ENCODE results near the gene OR4F6.

OR4F6 gene

DNA sequence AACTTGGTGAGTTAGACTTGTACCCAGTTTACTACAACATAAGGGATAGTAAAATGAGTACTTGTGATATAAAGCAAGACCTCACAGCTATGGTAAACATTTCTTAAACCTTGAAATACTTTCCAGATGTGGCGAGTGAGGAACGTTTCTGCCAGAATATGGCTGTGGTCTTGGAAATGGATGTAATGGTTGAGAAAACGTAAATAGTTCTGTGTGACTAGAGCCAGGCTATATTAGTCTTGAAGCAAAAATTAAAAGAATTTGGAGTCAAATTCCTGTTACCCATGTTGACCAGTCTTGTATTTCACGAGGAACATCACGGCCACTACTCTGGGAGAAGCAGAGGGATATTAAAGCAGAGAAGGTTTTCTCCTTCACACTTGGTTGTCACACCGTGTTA, 23.9 kb downstream of the OR4F6 start:
- H3K4me3 ChIP-seq (ENCODE audit: low read depth, low read length): no peak overlapping the region
- TF ChIP-seq, protein P1, sequence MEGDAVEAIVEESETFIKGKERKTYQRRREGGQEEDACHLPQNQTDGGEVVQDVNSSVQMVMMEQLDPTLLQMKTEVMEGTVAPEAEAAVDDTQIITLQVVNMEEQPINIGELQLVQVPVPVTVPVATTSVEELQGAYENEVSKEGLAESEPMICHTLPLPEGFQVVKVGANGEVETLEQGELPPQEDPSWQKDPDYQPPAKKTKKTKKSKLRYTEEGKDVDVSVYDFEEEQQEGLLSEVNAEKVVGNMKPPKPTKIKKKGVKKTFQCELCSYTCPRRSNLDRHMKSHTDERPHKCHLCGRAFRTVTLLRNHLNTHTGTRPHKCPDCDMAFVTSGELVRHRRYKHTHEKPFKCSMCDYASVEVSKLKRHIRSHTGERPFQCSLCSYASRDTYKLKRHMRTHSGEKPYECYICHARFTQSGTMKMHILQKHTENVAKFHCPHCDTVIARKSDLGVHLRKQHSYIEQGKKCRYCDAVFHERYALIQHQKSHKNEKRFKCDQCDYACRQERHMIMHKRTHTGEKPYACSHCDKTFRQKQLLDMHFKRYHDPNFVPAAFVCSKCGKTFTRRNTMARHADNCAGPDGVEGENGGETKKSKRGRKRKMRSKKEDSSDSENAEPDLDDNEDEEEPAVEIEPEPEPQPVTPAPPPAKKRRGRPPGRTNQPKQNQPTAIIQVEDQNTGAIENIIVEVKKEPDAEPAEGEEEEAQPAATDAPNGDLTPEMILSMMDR (IDR thresholded peaks at IDR 0.05; ENCODE audit: low read depth, low read length, missing control alignments): no peak
- DNase-seq (ENCODE audit: low read depth): no peak
- in situ Hi-C loops (cut with HindIII; ENCODE audit: low sequenced_read_pairs): no loop called here

- no peak overlapping the region for H3K4me3 ChIP-seq (ENCODE audit: low read depth, low read length)
- DNase-seq (ENCODE audit: low read depth): no peak
- TF ChIP-seq, protein P1 (IDR thresholded peaks at IDR 0.05; ENCODE audit: low read depth, low read length, missing control alignments): no peak
- in situ Hi-C loops (cut with HindIII; ENCODE audit: low sequenced_read_pairs): no loop called here
These were observed 25.5 kb downstream of the OR4F6 start for GRCh38 chr15:101828774-101829173.

GRCh38 chr15:101841656-101842055, 38.3 kb downstream of the OR4F6 start:
- no peak overlapping the region for H3K4me3 ChIP-seq (ENCODE audit: low read depth, low read length)
- in situ Hi-C loops (cut with HindIII; ENCODE audit: low sequenced_read_pairs): no loop called here
- DNase-seq (ENCODE audit: low read depth): no peak
- TF ChIP-seq, protein P1 (IDR thresholded peaks at IDR 0.05; ENCODE audit: low read depth, low read length, missing control alignments): no peak

DNA sequence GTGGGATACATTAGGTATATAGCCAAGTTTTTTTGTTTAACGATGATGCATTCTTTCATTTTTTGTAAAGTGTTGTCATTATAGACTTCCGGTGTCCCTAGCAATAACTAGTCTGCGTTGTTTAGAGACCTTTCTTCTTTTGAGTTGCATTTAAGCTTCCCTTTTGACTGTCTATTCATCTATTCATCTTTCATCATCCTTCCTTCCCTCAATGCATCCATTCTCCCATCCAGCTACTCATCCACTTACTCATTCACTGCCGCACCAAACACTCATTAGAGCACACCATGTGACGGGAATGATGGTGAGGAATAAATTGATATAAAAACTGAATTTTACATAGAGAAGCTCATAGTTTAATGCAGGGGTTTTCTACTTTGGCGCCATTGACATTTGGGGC, 41.6 kb downstream of the OR4F6 start:
- no peak overlapping the region for H3K4me3 ChIP-seq (ENCODE audit: low read depth, low read length)
- DNase-seq (ENCODE audit: low read depth): no peak
- in situ Hi-C loops (cut with HindIII; ENCODE audit: low sequenced_read_pairs): no loop called here
- TF ChIP-seq, protein P1 (IDR thresholded peaks at IDR 0.05; ENCODE audit: low read depth, low read length, missing control alignments): no peak

GRCh38 chr15:101852356-101852755, 49.0 kb downstream of the OR4F6 start:
- TF ChIP-seq, protein P1 (IDR thresholded peaks at IDR 0.05; ENCODE audit: low read depth, low read length, missing control alignments): no peak
- in situ Hi-C loops (cut with HindIII; ENCODE audit: low sequenced_read_pairs): no loop called here
- H3K4me3 ChIP-seq (ENCODE audit: low read depth, low read length): no peak overlapping the region
- DNase-seq (ENCODE audit: low read depth): no peak
